NCI-H82 treated with DMSO at 0.1 percent for 48 hours (cell line): Measurements from ENCODE around the gene EDARADD.
"Not testable (repeated sequence)": the region's sequence is repeated elsewhere in the genome, so short reads cannot be mapped to it uniquely, and the experiment has no call there.

Experiments
- DNase-seq: peaks from one replicate; lab custom pipeline; 2025; ENCODE audit not compliant: unreplicated experiment; lab: John Stamatoyannopoulos, UW

The EDARADD gene

GRCh38 chr1:236484310-236484971 lies 90.4 kb downstream of the EDARADD start:
- no peak for DNase-seq

- no peak for DNase-seq
Measured at GRCh38 chr1:236486356-236487002, 92.4 kb downstream of the EDARADD start.

DNA sequence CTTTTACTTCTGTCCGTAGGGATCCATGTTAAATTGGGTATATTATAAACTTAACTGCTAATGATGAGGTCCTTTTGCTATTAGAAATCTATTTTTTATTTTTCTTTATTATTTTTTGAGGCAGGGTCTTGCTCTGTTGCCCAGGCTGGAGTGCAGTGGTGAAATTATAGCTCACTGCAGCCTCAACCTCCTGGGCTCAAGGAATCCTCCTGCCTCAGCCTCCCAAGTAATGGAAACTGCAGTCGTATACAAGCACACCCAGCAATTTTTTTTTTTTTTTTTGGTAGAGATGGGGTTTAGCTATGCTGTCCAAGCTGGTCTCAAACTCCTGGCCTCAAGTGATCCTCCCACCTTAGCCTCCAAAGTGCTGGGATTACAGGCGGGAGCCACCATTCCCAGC lies 95.1 kb downstream of the EDARADD start:
- not testable (repeated sequence) for DNase-seq

DNA sequence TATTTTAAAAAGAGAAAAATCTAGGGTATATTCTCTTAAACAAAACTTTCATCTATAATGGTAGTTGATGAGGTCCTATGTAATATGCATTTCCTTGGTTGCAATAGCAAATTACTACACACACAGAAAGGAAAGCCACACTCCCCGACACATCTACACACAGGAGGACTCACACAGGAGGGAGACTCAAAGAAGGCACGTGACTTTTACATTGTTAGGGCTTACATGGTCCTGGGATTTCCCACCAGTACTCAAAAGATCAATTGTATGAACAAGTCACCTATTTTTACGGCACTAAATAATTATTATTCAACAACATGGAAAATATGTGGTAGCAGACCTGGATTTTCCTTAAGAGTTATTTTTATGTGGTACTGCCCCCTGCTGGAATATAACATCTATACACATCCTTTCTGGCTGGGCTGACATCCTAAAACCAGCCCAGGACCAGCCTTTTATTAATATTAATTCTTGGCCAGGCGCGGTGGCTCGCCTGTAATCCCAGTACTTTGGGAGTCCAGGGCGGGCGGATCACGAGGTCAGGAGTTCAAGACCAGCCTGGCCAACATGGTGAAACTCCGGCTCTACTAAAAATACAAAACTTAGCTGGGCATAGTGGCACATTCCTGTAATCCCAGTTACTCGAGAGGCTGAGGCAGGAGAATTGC lies 95.8 kb downstream of the EDARADD start:
- no peak for DNase-seq

DNA sequence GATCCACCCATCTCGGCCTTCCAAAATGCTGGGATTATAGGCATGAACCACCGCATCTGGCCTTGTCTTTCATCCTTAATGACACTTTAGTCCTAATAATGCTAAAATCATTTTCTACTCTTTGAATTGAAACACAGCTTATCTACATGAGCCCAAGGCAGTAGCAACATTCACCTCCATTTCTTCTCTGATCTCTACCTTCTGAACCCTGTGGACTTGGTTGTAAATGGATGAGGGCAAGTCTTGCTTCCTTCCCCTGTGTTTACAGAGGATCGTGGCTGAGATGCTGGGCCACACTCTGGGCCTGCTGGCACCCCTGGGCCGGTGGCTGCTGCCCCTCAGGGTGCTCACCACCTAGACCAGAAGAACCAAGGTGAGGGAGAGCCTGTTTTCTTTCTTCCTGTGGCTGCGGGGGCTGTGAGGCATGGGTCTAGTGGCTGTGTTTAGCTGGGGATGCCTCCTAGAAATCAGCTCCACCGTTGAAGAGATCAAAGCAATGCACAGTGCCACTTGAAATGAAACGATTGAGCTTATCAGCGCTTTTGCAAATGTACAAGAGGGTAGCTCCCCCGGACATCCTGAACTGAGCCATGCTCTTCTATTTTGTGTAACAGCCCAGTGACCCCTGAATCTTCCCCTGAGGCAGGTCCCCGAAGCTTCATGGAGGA lies 97.5 kb downstream of the EDARADD start:
- DNase-seq = no peak

DNA sequence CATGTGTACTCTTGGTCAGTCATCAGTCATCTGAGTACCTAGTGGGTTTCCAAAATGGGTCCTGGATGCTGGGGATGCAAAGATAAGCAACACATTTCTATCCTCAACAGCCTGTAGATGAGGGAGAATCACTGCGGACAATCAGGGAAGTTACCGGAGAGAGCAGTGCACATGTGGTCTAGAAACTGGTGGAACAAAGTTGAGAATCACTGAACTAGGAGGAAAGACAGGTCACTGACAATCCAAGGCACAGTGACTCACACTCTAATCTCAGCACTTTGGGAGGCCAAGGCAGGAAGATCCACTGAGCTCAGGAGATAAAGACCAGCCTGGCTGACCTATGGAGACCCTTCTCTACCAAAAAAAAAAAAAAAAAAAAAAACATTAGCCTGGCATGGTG lies 98.3 kb downstream of the EDARADD start:
- DNase-seq = no peak

GRCh38 chr1:236494082-236494481 lies 100.0 kb downstream of the EDARADD start:
- DNase-seq = no peak

GRCh38 chr1:236494586-236495466 lies 100.7 kb downstream of the EDARADD start:
- DNase-seq = no peak

DNA sequence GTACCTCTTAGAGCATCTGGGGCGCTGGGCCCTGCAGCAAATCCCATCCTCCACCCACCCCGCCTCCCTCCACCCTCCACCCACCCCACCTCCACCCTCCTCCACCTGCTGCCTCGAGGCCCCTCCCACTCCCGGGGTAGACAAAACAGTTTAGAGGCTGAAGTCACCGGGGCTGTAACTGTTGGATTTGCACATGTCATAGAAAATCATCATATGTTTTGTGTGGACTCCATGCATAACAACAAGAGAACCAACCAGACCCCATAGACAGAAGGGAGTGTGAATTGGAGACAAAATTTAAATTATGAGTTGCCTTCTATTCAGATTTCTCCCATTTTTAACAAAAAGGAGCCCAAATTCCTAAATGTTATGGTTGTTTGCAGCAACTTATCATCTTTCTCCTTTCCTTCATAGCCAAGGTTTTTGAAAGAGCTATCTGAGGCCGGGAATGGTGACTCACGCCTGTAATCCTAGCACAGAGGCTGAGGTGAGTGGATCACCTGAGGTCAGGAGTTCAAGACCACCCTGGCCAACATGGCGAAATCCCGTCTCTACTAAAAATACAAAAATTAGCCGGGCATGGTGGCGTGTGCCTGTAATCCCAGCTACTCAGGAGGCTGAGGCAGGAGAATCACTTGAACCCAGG lies 101.5 kb downstream of the EDARADD start:
- no peak for DNase-seq

DNA sequence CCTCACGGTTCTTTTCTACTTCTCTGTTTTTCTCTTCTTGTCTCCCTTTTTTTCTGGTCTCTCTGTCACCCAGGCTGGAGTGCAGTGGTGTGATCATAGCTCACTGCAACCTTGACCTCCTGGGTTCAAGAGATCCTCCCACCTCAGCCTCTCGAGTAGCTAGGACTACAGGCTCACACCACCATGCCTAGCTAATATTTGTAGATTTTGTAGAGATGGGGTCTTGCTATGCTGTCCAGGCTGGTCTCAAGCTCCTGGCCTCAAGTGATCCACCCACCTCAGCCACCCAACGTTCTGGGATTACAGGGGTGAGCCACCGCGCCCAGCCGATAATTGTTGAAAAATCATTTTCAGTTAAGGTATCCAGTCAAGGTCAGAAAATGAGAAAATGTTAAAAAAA lies 103.8 kb downstream of the EDARADD start:
- DNase-seq = no peak

DNA sequence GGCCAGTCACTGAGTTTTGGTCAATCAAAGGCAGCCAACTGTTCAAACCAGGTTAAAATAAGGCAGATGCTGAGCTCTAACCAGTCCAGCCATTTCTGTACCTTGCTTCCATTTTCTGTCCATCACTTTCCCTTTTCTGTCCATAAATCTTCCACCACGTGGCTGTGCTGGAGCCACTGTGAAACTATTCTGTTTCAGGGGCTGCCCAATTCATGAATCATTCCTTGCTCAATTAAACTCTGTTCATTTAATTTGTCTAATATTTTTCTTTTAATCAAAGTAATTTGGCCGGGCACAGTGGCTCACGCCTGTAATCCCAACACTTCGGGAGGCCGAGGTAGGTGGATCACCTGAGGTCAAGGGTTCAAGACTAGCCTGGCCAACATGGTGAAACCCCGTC lies 107.0 kb downstream of the EDARADD start:
- DNase-seq = no peak

DNA sequence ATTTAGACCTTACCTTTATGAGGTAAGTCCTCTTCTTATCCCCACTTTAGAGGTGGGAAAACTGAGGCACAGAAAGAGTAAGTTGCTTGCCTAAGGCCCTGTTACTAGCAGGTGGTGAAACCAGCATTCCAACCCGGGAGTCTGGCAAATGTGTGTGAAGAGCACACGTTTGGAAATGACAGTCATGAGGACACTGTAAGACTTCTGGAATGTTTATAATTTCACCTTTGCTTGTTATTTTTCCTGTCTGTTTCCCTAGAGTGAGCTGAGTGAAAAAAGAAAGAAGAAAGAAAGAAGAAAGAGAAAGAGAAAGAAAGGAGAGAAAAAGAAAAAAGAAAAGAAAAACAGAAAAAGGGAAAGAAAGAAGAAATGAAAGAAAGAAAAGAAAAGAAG lies 108.5 kb downstream of the EDARADD start:
- no peak for DNase-seq

DNA sequence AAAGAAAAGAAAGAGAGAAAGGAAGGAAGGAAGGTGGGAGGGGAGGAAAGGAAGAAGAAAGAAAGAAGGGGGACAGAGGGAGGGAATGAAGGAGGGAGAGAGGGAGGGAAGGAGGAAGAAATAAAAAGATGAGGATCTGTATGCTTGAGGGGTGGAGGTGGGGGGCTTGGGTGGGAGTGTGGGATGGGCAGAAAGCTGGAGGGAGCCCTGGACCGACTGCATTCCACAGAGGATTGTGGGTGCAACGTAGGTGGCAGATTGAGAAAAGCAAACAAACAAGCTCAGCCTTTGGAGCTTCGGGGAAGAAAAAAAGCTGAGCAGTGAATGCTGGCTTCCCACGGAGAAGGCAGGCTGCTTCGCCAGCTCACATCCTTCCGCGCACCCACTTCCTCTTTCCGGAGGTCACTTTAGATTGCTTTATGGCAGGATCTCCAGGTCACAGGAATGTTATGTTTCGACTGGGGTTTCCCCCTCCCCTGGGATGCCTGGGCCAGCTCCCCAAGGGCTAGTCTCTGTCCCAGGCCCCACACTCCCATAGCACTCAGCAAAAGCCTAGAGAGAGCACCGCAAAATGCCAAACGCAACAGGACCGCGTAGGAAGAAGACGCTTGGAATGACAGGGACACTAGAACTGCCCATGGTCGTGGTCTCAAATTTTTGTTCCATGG lies 109.0 kb downstream of the EDARADD start:
- no peak for DNase-seq

DNA sequence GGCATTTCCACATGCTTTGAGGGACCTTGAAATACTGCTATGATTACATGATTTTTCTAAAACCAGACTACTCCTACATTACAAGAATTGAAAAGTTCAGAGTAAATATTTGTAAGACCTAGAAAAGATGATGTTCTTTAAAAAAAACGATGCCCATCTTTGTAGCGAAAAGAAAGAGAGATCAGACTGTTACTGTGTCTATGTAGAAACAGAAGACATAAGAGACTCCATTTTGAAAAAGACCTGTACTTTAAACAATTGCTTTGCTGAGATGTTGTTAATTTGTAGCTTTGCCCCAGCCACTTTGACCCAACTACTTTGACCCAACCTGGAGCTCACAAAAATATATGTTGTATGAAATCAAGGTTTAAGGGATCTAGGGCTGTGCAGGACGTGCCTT lies 110.3 kb downstream of the EDARADD start:
- not testable (repeated sequence) for DNase-seq

DNA sequence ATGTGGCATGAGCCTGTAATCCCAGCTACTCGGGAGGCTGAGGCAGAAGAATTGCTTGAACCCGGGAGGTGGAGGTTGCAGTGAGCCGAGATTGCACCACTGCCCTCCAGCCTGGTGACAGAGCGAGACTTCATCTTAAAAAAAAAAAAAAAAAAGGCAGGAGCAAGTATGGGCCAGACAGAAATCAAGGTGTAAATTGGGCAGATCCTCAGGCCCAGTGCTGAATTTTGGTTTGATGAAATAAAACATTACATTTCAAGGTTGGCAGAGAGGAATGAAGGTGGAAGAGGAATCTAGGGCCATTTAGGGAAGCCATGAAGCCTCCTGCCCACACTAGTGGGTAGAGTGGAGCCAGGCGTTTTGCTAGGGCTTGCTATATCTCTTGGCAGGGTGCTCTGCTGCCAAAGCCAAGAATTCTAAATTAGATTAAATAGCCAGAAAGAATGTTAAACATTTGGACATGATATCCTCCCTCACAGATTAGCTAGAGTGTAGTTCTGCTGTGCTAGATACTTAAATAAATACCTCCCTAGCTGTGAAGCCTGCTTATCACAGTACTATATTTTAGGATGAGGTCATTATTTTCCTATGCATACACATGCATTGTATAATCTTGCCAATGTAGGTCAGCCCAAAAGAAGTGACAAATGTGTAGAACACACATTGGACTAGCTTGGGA lies 113.1 kb downstream of the EDARADD start:
- no peak for DNase-seq

GRCh38 chr1:236508593-236509027 lies 114.5 kb downstream of the EDARADD start:
- DNase-seq = no peak

GRCh38 chr1:236509203-236509602 lies 115.1 kb downstream of the EDARADD start:
- no peak for DNase-seq

DNA sequence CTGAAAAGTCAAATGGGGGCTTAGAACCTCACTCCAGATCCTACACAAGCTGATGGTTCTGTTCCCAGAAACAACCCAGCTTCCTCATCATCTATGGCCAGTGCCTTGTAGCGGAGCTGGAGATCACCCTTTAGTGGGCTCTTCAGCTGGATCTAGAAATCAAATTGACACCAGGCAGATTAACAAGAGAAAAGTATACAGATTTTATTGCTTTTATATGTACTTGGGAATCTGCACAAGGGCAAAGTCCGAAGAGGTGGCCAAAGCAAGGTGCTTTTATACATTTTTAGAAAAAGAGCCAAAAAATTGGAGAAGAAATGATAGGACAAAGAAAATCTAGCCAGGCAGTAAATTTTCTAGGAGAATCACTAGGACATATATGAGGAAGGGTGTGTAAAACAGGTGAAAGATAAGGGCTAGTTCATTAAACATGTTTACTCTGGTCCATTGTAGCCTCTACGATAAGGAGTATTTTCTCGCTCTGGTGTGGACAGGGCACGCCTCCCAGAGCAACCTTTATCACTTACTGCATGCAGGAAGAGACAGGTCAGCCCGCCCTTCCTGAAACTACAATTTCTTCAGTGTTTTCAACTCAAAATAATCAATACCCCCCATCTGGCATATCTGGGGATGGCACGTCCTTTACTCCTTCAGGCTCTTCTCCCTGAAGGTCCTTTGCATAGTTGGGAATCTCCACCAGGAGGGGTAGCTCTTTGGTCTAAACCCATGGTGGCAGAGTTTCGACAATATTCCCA lies 115.7 kb downstream of the EDARADD start:
- no peak for DNase-seq
